GM19397 (cell line): ENCODE measurements around the gene POLR3B.

ENCODE experiments used
- ATAC-seq: cut with Tn5 transposase; IDR thresholded peaks from one replicate; pipeline ENCODE4 v1.9.1; 2021; ENCODE audit warnings: mild to moderate bottlenecking, moderate library complexity; ENCODE audit not compliant: unreplicated experiment

POLR3B gene

GRCh38 chr12:106412563-106412962 lies 55.0 kb downstream of the POLR3B start:
- ATAC-seq = no peak

DNA sequence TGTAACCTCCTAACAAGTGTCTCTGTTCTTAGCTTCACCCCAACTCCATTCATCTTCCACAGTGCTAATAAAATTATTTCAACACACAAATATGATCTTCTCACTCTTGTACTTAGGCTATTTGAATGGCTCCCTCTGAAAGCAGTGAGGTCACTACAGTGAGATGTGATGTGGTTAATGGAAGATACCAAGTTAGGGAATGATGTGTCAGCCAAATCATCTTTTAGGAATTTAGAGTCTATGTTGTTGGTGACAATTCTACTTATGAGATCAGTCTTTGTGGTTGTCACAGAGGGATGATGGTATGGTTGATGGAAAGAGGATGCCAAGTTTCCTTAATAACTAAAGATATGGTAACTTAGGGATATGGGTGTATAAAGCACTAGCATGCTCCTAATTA lies 57.6 kb downstream of the POLR3B start:
- no peak for ATAC-seq

DNA sequence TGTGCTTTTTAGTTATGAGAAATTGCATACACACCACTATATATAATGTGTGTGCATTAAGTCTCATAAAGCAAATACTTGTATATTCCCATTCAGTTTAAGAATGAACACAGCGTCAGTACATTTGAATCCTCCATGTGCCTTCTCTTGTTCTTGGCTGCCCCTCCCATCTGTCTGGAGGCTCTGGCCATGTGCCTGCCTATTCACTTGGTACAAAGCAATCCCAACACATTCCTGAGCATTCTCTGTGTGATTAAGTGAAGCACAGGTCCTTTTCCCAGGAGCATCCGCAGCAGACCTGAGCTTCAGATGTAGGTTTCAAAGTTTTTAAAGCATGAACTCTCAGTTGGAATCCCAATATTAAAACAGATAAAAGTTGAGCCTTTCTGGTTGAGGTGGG lies 58.7 kb downstream of the POLR3B start:
- ATAC-seq = no peak

DNA sequence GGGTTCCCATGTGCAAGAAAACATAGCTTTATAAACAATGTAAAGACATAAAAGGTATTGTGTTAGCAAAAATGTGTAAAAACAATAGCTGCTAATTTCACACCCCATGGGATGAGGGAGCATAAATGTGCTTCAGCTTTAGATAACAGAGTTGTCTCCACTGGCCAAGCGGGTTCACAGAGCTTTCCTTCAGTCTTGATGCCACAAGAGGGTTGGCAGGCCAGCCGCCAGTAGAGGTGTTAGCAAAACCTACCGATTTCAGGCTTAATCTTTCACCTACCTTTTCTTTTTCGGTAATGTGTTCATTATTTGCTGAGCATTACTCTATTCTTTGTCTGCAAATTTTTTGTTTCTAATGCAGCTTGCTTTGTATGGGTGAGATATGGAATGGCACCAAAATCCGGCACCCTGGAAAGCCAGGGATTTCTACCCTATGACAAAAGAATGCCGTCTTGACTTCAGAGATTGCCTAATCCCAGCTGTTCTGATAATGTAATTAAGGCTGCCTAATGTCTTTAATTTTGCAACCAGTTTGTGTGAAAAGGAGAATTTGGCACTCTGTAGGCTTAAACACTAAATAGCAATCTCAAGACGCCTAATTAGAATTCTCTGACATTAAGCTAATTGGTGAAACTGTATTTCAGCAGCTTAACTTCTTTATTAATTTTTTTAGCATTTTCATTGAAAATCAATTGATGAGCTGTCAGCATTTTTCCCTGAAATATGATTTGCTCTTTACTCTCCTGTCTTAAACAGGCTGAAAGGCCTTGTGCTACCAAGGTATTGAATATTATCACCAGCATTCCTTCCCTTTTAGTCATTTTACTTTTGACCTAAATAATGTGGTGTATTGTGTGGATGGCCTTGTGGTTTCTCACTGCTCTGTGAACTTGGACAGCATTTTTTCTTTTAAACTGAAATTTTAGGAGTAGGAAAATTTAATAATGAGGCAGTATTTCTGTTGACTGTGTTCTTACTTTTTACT lies 60.7 kb downstream of the POLR3B start:
- ATAC-seq = no peak

DNA sequence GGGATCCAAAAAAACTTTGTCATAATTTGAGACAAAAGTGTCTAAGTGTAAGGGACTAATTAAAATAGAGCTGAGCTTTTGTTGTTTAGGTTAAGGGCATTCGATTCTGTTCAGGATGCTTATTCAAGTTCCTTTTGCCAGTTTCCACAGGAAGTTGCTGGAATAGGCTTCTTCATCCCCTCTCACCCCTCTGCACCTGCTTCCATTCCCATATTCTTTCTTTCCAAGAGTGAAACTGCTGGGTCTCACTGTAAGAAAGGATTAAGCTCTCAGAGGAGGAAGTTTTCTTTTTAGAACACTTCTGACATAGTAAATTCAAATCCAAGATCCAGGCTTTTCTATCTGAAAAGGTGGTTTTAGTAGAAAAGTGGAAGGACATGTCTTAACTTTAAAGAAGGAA lies 61.4 kb downstream of the POLR3B start:
- ATAC-seq = no peak

DNA sequence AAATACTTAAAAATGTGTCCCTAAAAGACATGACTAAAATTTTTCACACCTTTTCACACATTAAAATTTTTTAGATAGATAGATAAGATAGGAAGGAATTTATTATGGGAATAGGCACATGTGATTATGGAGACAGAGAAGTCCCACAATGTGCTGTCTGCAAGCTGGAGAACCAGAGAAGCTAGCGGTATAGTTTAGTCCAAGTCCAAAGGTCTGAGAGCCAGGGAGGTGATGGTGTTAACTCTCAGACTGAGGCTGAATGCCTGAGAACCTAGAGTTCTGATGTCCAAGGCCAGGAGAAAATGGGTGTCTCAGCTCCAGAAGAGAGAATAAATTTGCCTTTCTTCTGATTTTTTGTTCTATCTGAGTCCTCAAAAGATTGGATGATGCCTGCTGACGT lies 65.7 kb downstream of the POLR3B start:
- no peak for ATAC-seq

DNA sequence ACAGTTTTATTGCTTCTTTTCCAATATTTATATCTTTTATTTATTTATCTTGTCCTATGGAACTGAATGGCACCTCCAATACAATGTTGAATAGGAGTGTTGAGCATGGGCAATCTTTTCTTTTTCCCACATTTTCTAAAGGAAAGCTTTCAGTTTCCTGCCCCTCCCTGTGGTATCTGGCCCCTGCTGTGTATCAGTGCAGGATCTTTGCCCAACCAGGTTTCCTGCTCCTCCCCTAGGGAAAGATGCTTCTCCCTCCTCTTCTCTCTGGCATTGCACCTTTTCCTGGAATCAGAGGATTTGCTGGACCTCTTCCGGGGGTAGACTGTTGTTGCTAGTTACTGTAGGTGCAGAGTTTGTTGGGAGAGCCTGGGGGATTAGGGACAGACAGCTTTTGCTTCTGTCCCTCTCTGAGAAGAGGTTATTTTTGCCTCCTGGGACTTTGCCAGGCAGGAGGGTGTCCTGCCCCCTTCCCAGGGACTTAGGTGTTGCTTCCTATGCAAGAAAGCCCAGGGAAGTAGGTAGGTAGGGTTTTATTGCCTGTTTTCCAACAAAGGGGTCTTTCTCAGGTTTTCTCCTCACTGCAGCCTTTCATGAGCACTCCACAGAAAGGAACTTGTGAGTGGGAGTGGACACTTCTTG lies 67.6 kb downstream of the POLR3B start:
- no peak for ATAC-seq

GRCh38 chr12:106427917-106428316 lies 70.4 kb downstream of the POLR3B start:
- ATAC-seq = no peak

- ATAC-seq = no peak
Measured at GRCh38 chr12:106428384-106428783, 70.8 kb downstream of the POLR3B start.

DNA sequence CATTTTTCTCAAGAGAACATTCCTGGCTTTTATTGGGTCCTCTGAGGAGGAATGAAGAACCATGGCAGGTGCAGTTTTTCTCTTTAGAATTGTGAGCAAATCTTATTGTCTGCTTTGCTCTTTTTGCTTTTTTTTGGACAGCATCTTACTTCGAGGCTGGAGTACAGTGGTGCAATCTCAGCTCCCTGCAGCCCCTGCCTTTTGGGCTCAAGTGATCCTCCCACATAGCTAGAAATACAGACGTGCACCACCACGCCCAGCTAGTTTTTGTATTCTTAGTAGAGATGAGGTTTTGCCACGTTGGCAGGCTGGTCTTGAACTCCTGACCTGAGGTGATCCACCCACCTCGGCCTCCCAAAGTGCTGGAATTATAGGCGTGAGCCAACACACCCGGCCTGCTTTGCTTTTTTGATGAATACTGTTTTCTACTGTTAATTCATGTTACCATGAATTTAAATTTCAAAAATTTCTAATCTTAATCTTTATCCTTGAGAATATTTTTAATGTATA lies 71.5 kb downstream of the POLR3B start:
- no peak for ATAC-seq

DNA sequence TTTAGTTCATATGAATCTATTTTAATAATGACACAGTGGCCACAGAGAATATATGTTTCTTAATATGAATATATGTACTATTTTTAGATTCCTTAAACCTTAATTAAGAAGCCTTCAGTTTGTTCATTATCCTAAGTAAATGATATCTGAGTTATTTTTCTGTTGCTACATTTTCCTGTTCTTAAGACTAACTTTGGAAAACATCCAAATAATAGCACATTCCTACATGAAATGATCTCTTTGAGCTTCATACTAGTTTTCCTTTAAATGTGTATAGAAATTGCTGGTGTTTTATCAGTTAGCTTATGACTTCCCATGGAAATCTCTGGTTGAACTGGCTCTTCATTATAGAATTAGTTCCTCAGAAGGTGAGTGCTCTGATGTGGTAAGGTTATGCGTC lies 72.1 kb downstream of the POLR3B start:
- no peak for ATAC-seq

GRCh38 chr12:106431839-106432411 lies 74.4 kb downstream of the POLR3B start:
- ATAC-seq = no peak

DNA sequence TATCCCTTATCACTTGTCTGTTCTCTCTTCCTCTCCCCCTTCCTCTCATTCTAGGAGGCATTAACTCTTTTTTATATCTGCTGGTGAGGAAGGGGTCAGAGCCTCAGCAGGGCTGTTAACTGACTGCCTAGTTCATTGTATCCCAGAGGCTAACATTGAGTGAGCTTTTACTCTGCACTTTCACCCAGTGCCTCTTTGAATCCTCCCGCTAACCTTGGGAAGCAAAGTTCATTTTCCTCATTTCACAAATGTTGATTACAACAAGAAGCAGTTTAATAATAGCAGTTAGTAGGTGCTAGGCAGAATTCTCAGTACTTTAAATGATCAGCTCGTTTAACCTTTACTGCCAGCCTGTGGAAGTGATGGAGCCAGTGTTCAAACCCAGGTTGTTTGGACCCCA lies 75.5 kb downstream of the POLR3B start:
- ATAC-seq = no peak

GRCh38 chr12:106434526-106434925 lies 77.0 kb downstream of the POLR3B start:
- no peak for ATAC-seq

DNA sequence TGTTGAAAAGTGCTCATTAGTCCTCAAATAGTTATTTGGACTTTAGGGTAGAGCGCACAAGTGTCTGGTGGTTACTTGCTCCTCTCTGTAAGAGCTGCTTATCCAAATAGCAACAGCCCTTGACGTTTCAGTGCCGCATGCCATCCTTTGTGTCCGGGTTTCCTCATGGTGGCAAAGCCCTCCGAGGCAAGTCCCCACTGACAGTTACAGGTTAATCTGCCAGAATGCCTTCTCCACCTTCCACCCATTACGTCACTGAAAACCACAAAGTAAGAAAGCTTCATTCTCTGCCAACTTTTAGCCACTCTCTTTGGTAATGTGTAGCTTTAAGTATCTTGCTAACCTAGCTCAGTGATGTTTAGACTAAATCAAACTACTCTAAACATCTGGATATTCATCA lies 78.6 kb downstream of the POLR3B start:
- no peak for ATAC-seq

GRCh38 chr12:106442575-106442974 lies 85.0 kb downstream of the POLR3B start:
- no peak for ATAC-seq

DNA sequence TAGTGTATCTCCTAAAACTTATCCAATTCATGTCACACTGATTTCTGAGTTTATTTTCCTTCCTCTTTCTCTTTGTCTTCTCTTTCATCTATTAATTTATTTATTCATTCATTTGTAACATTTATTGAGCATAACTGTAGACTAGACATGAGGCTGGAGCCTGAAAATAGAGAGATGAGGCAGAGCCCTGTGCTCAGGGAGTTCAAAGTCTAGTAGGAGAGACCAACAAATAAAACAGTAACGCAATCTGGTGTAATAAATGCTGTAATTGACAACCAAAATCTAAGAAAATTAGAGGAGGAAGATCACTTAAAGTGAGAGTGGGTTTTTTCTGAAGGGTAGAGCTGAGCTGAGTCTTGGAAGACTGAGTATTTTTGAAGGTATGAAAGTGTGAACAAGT lies 87.5 kb downstream of the POLR3B start:
- ATAC-seq = no peak

DNA sequence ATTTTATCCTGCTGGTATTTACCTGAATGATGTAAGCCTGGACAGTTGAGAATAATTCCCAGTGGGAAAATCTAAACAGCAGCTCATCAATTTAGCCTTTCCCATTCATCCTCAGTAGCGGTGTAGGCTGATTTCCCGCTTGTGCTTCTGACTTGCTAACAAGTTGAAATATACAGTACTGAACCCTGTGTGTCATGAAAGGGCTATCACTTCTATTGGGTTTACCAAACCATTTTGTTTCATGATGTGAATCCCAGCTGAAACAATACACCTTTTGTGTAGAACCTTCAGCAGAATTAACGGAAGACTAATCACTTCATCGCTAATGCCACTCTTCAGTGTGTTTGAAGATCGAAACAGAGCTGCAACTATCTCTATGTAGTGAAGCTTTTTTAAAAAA lies 88.4 kb downstream of the POLR3B start:
- ATAC-seq = no peak

- no peak for ATAC-seq
Measured at GRCh38 chr12:106446419-106447092, 89.0 kb downstream of the POLR3B start.

DNA sequence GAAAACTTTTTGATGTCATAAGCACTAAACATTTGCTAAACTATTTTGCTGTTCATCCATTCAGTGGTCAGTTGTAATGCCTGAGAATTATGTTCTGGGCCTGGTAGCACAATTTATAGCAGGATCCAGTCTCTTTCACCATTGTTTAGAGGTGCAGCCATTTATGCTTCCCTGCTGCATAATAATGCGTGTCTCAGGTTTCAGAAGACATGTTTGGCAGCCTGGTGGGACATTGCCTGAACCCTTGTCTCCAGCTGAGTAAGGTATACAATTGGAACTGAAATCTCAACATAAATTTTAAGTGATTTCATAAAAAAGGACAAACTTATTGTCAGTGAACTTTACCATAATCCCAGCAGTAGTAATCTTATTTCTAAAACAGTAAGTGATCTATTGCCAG lies 94.8 kb downstream of the POLR3B start:
- no peak for ATAC-seq

GRCh38 chr12:106455111-106455510 lies 97.6 kb downstream of the POLR3B start:
- ATAC-seq = no peak
